Type B pancreatic cell (in vitro differentiated cells): ENCODE measurements around the gene TEKT2. TPM values are rescaled to one million over a fixed set of nuclear protein-coding genes. Genes with fewer than 3 reads are reported as not detected.
A peak's percentile ranks its signal among the peaks of the same experiment; 100 is the strongest.

Source experiments
- DNase-seq: peaks from one replicate; pipeline ENCODE4 v3.0.0; 2021; ENCODE audit warnings: mixed read lengths; ENCODE audit not compliant: unreplicated experiment; ENCODE audit errors: extremely low spot score
- H3K27ac Mint-ChIP-seq: 2 replicates; pipeline ENCODE4 v1.8.0; 2021; ENCODE audit warnings: mild to moderate bottlenecking, mixed read lengths
- H3K27me3 Mint-ChIP-seq: 2 replicates; pipeline ENCODE4 v1.8.0; 2021; ENCODE audit warnings: mixed read lengths
- H3K36me3 Mint-ChIP-seq: 2 replicates; pipeline ENCODE4 v1.8.0; 2021; ENCODE audit warnings: mixed read lengths
- H3K4me1 Mint-ChIP-seq: one replicate; pipeline ENCODE4 v1.8.0; 2021; ENCODE audit warnings: mixed read lengths; ENCODE audit not compliant: unreplicated experiment
- H3K4me3 Mint-ChIP-seq: 2 replicates; pipeline ENCODE4 v1.8.0; 2021; ENCODE audit warnings: mild to moderate bottlenecking, mixed read lengths
- H3K9me3 Mint-ChIP-seq: 2 replicates; pipeline ENCODE4 v1.8.0; 2021; ENCODE audit warnings: mixed read lengths
- CTCF ChIP-seq: fragments of 200-600 bp; sonication (generic); conservative IDR thresholded peaks from 2 replicates; pipeline ENCODE4 v1.5.0; 2021; ENCODE audit warnings: antibody characterized with exemption, mild to moderate bottlenecking
- total RNA-seq: library from RNA; stranded (reverse); gene quantifications from 2 replicates; pipeline ENCODE4 v1.2.1, GENCODE V29; 2021; ENCODE audit warnings: low replicate concordance

Gene TEKT2
- total RNA-seq, 1 donor from 2014 or later, result 9.6 TPM

GRCh38 chr1:36088265-36088576 is 4.3 kb downstream of the TEKT2 start:
- TF ChIP-seq CTCF, result no peak
- DNase-seq, result no peak
- peak overlapping the region; percentile 94 for H3K4me3 Mint-ChIP-seq

GRCh38 chr1:36088577-36089392 is 4.9 kb downstream of the TEKT2 start, which contains the start of gene ADPRS:
Gene ADPRS (plus strand): TSS chr1:36088892. CDS start chr1:36088905, 13 bp downstream.
- peak within 1 kb of the TSS; percentile 93 for H3K27ac Mint-ChIP-seq
- peak; percentile 92 for DNase-seq
- H3K27me3 Mint-ChIP-seq, result no peaks in the 10 kb centered on the region
- TF ChIP-seq CTCF, result peak; percentile 99
- H3K36me3 Mint-ChIP-seq, result peaks cover 5% of the 10 kb centered on the region
- peak within 1 kb of the TSS; percentile 94 for H3K4me3 Mint-ChIP-seq
- H3K4me1 Mint-ChIP-seq, result peaks cover 10% of the 10 kb centered on the region
- H3K9me3 Mint-ChIP-seq, result no peaks in the 10 kb centered on the region

More at GRCh38 chr1:36088265-36088576, 4.3 kb downstream of the TEKT2 start:
- H3K9me3 Mint-ChIP-seq, result no peaks in the 10 kb centered on the region
- H3K4me1 Mint-ChIP-seq, result peaks cover 10% of the 10 kb centered on the region
- H3K36me3 Mint-ChIP-seq, result peaks cover 5% of the 10 kb centered on the region
- no peaks in the 10 kb centered on the region for H3K27me3 Mint-ChIP-seq
- H3K27ac Mint-ChIP-seq, result no peak overlapping the region

GRCh38 chr1:36089393-36090121 is 5.7 kb downstream of the TEKT2 start:
- Mint-ChIP-seq H3K4me3 (peak overlapping the region; percentile 94), H3K36me3 (peaks cover 5% of the 10 kb centered on the region), H3K4me1 (peaks cover 10% of the 10 kb centered on the region), H3K9me3 (no peaks in the 10 kb centered on the region), H3K27me3 (no peaks in the 10 kb centered on the region), H3K27ac (peak overlapping the region; percentile 93)
- no peak for DNase-seq
- no peak for TF ChIP-seq CTCF

GRCh38 chr1:36091141-36091540 is 7.2 kb downstream of the TEKT2 start:
- H3K4me3 Mint-ChIP-seq, result no peak overlapping the region
- H3K36me3 Mint-ChIP-seq, result peaks cover 5% of the 10 kb centered on the region
- peaks cover 10% of the 10 kb centered on the region for H3K4me1 Mint-ChIP-seq
- H3K27ac Mint-ChIP-seq, result no peak overlapping the region
- no peak for TF ChIP-seq CTCF
- H3K27me3 Mint-ChIP-seq, result no peaks in the 10 kb centered on the region
- no peaks in the 10 kb centered on the region for H3K9me3 Mint-ChIP-seq
- no peak for DNase-seq

- Mint-ChIP-seq H3K4me1 (peaks cover 15% of the 10 kb centered on the region), H3K27ac (peak overlapping the region; percentile 46), H3K9me3 (no peaks in the 10 kb centered on the region), H3K4me3 (peak overlapping the region; percentile 44), H3K36me3 (peaks cover 5% of the 10 kb centered on the region), H3K27me3 (no peaks in the 10 kb centered on the region)
- TF ChIP-seq CTCF, result no peak
- no peak for DNase-seq
These were observed 7.8 kb downstream of the TEKT2 start for GRCh38 chr1:36091698-36092097.
